DMS 273 (cell line): ENCODE results near the gene DCTN3.

Source experiments
- DNase-seq: peaks from one replicate; lab custom pipeline; 2025; ENCODE audit not compliant: unreplicated experiment; lab: John Stamatoyannopoulos, UW

DCTN3 gene

GRCh38 chr9:34624475-34625185 is 4.3 kb upstream of the DCTN3 start:
- DNase-seq, result no peak

- no peak for DNase-seq
These were observed 3.3 kb upstream of the DCTN3 start for GRCh38 chr9:34623374-34624235.

GRCh38 chr9:34615132-34615531 is 5.2 kb downstream of the DCTN3 start:
- DNase-seq, result no peak

- peak; percentile 94 for DNase-seq
These were observed 7.4 kb downstream of the DCTN3 start for GRCh38 chr9:34612788-34613390.

- peak; percentile 96 for DNase-seq
These were observed 8.2 kb downstream of the DCTN3 start, which contains the start of gene RPP25L for GRCh38 chr9:34611811-34612787. TSS of gene RPP25L (minus strand) at chr9:34612097. CDS start at chr9:34611296, 801 bp downstream.

- DNase-seq, result peak; percentile 39
These were observed 9.0 kb downstream of the DCTN3 start for GRCh38 chr9:34611251-34611810.

- peak; percentile 63 for DNase-seq
These were observed 9.7 kb downstream of the DCTN3 start for GRCh38 chr9:34610434-34611206.

GRCh38 chr9:34607331-34607730 is 13.0 kb downstream of the DCTN3 start:
- no peak for DNase-seq

- DNase-seq, result no peak
These were observed 13.4 kb downstream of the DCTN3 start for GRCh38 chr9:34606905-34607304.

GRCh38 chr9:34606190-34606589 is 14.1 kb downstream of the DCTN3 start:
- DNase-seq, result no peak

GRCh38 chr9:34603610-34604231 is 16.6 kb downstream of the DCTN3 start:
- DNase-seq, result peak; percentile 89

- DNase-seq, result no peak
These were observed 18.2 kb downstream of the DCTN3 start for GRCh38 chr9:34601937-34602573.

- no peak for DNase-seq
These were observed 19.4 kb downstream of the DCTN3 start for GRCh38 chr9:34600908-34601307.

- DNase-seq, result no peak
These were observed 20.7 kb downstream of the DCTN3 start for GRCh38 chr9:34599546-34599945.

GRCh38 chr9:34594177-34594576 is 26.1 kb downstream of the DCTN3 start:
- DNase-seq, result no peak

GRCh38 chr9:34592895-34593601 is 27.2 kb downstream of the DCTN3 start:
- DNase-seq, result peak; percentile 59

GRCh38 chr9:34591917-34592866 is 28.1 kb downstream of the DCTN3 start:
- no peak for DNase-seq
